ENCODE measurements around the gene PANK4. TPM values are rescaled to one million over a fixed set of nuclear protein-coding genes. Genes with fewer than 3 reads are reported as not detected.
A peak's percentile ranks its signal among the peaks of the same experiment; 100 is the strongest.

Gene PANK4
- total and polyA plus RNA-seq, 3 donors from 2014 or later, result 23.2 to 84.7 (median 65.9) TPM

GRCh38 chr1:2496087-2496622 is 30.2 kb downstream of the PANK4 start:
- intact Hi-C loops (cut with DNase I; ENCODE audit: low total_unique reads), result no loop called here
- no peak overlapping the region for H3K4me3 ChIP-seq
- no peaks in the 10 kb centered on the region for H3K36me3 ChIP-seq (ENCODE audit: low read depth, missing control alignments)
- TF ChIP-seq POLR2A (IDR thresholded peaks at IDR 0.05) (no peak), CTCF (IDR thresholded peaks at IDR 0.05) (no peak)
- no peaks in the 10 kb centered on the region for H3K4me1 ChIP-seq
- no peak for DNase-seq
- WGBS, 2 donors, result 93% methylated on average over 25 to 28 of the region's 28 CpGs
- H3K9me3 ChIP-seq, result no peaks in the 10 kb centered on the region
- no peak overlapping the region for H3K27ac ChIP-seq
- H3K27me3 ChIP-seq, result no peaks in the 10 kb centered on the region

- DNase-seq, result no peak
- TF ChIP-seq POLR2A (IDR thresholded peaks at IDR 0.05) (no peak), CTCF (IDR thresholded peaks at IDR 0.05) (no peak)
- intact Hi-C loops (cut with DNase I; ENCODE audit: low total_unique reads), result no loop called here
- Histone ChIP-seq H3K4me3 (no peak overlapping the region), H3K4me1 (no peaks in the 10 kb centered on the region), H3K27ac (no peak overlapping the region), H3K36me3 (ENCODE audit: low read depth, missing control alignments) (no peaks in the 10 kb centered on the region), H3K9me3 (no peaks in the 10 kb centered on the region), H3K27me3 (no peaks in the 10 kb centered on the region)
- WGBS, 2 donors, result 97 to 100% methylated on average over 3 to 12 of the region's 12 CpGs
These were observed 30.9 kb downstream of the PANK4 start for GRCh38 chr1:2495546-2495945.

- Histone ChIP-seq H3K27me3 (no peaks in the 10 kb centered on the region), H3K4me3 (no peak overlapping the region), H3K36me3 (ENCODE audit: low read depth, missing control alignments) (no peaks in the 10 kb centered on the region), H3K4me1 (no peaks in the 10 kb centered on the region), H3K9me3 (no peaks in the 10 kb centered on the region), H3K27ac (no peak overlapping the region)
- 95% methylated on average over 12 of the region's 12 CpGs; no CpG with 5 or more reads in 1 of the 2 donors for WGBS, 2 donors
- no peak for DNase-seq
- TF ChIP-seq POLR2A (IDR thresholded peaks at IDR 0.05), result no peak
- no peak for TF ChIP-seq CTCF (IDR thresholded peaks at IDR 0.05)
- intact Hi-C loops (cut with DNase I; ENCODE audit: low total_unique reads), result no loop called here
These were observed 31.4 kb downstream of the PANK4 start for GRCh38 chr1:2495026-2495425.

GRCh38 chr1:2494323-2494693 is 32.1 kb downstream of the PANK4 start:
- intact Hi-C loops (cut with DNase I; ENCODE audit: low total_unique reads), result no loop called here
- TF ChIP-seq CTCF (IDR thresholded peaks at IDR 0.05), result no peak
- no peak for TF ChIP-seq POLR2A (IDR thresholded peaks at IDR 0.05)
- no peak for DNase-seq
- Histone ChIP-seq H3K4me1 (no peaks in the 10 kb centered on the region), H3K9me3 (no peaks in the 10 kb centered on the region), H3K4me3 (no peak overlapping the region), H3K36me3 (ENCODE audit: low read depth, missing control alignments) (no peaks in the 10 kb centered on the region), H3K27me3 (no peaks in the 10 kb centered on the region), H3K27ac (no peak overlapping the region)
- WGBS, 2 donors, result 76 to 86% methylated on average over 17 to 19 of the region's 19 CpGs

GRCh38 chr1:2493691-2494322 is 32.6 kb downstream of the PANK4 start:
- peak; percentile 29 for DNase-seq
- no peak overlapping the region for H3K4me3 ChIP-seq
- TF ChIP-seq CTCF (IDR thresholded peaks at IDR 0.05) (no peak), POLR2A (IDR thresholded peaks at IDR 0.05) (no peak)
- no peaks in the 10 kb centered on the region for H3K4me1 ChIP-seq
- WGBS, 2 donors, result 73 to 96% methylated on average over 4 to 24 of the region's 24 CpGs
- no peaks in the 10 kb centered on the region for H3K36me3 ChIP-seq (ENCODE audit: low read depth, missing control alignments)
- no peak overlapping the region for H3K27ac ChIP-seq
- H3K27me3 ChIP-seq, result no peaks in the 10 kb centered on the region
- intact Hi-C loops (cut with DNase I; ENCODE audit: low total_unique reads), result no loop called here
- H3K9me3 ChIP-seq, result no peaks in the 10 kb centered on the region

Measured in testis (tissue), 3 donors.